UCSD-AML1 (cell line): ENCODE results near the gene IPPK.

Source experiments
- DNase-seq: peaks from one replicate; lab custom pipeline; 2025; ENCODE audit not compliant: unreplicated experiment; lab: John Stamatoyannopoulos, UW

The IPPK gene

GRCh38 chr9:92669890-92670708, at the start of gene IPPK:
Gene IPPK, minus strand, starts transcription at chr9:92670131. Its CDS starts 143 bp downstream, at chr9:92669988.
- DNase-seq, result peak; percentile 99

DNA sequence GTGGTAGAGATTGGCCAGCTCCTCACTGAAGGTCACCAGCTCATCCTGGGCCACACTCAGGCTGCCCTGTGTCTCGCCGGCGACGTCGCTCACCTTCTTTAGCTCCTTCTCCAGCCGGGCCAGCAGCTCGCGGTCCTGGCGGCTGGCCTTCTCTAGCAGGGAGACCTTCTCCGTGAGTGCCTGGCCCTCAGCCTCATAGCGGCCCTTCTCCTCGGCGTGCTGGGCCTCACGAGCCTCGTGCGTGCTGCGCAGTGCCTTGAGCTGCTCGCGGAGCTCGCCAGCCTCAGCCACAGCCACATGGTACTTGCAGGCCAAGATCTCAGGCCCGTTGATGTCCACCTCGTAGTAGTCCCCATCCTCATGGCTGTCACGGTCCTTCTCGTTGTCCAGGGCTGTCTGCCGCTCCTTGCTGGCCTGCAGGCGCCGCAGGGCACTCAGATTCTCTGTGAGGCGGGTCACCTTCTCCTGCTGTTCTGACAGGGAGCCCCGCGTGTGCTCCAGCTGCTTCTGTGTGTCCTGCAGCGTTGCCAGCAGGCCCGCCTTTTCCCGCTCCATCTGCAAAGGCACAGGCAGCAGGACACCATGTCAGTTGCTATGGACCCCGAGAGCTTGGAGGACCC, 49.2 kb upstream of the IPPK start:
- no peak for DNase-seq

- DNase-seq, result no peak
Observed at GRCh38 chr9:92718086-92719001, 48.4 kb upstream of the IPPK start.

- DNase-seq, result no peak
Observed at GRCh38 chr9:92717201-92718085, 47.5 kb upstream of the IPPK start.

DNA sequence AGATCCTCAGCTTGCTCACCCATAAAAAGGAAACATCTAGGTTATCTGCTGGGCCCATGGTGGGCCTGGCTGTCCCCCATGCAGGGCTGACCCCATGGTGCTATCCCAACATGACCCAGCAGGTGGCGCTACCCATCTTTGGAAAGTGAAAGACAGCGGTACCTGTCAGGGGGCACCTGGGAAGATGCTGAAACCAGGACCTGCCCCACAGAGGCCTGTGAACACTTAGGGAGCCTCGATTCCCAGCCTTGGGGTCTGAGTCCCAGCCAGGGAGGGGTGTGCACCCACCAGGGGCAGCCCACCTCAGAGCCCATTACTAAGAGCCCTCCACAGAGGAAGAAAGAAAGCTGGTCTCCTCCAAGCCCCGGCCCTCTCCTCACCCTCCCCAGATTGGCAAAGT, 46.6 kb upstream of the IPPK start:
- DNase-seq, result peak; percentile 68

DNA sequence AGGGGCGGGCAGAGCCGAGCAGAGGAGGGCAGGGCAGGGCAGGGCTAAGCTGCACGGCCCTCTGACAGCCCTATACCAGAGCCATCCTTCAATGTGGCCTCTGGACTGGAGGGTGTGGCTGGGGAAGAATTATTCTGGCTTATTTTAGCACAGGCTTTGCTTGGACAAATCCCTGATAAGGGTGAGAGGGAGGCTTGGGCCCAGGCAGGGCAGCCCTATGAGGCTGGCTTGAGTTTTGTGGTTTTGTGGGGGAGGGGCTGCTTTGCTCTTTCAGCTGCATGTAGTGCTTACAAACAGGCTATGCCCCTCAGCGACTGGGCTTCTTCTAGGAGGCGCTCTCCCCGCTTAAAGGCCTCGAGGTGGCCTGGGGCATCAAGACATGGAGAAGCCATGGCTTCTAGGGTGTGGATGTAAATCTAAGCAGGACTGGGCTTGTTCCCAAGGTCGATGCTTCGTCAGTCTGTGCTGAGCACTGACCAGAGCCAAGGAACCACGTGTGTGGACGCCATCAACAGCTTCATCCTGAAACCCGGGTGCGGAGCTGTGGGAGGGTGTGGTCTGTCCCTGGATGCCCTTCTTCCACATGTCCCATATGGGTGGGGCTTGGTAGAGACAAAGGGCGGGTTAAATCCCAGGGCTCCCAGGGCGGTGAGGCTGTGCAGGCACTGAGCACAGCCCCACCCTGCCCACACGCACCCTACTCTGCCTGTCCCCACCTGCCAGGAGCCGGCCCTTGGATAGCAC, 45.7 kb upstream of the IPPK start:
- no peak for DNase-seq

DNA sequence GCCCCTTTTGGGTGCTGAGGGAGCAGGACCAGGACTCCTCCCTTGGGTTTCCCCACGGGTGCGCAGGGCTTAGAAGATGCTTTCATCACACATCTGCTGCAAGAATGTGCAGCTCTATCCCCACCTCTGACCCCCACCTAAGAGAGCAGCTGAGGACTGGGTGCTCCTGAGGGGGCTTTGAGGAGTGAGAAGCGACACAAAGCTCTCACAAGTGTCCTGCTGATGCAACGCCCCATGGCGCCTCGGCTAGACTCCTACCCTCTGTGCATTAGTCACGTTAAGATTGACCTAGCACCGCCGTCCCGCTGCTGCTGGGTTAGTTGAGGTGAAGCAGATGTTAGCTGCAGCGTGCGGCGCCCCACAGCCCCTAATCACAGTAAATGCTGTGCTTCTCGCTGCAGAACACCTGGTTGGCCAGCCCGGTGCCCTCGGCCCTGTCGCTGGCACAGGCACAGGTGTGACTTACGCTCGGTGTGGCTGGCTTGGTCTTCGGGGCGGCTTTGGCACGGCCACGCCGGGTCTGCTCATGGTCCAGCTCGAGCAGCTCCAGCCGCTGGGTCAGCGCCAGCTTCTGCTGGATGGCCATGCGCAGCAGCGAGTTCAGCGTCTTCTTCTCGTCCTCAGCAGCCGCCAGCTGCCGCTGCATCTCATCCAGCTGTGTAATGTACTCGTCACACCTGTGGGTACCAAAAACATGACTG, 45.0 kb upstream of the IPPK start:
- DNase-seq, result no peak

GRCh38 chr9:92714016-92714415, 44.1 kb upstream of the IPPK start:
- no peak for DNase-seq

DNA sequence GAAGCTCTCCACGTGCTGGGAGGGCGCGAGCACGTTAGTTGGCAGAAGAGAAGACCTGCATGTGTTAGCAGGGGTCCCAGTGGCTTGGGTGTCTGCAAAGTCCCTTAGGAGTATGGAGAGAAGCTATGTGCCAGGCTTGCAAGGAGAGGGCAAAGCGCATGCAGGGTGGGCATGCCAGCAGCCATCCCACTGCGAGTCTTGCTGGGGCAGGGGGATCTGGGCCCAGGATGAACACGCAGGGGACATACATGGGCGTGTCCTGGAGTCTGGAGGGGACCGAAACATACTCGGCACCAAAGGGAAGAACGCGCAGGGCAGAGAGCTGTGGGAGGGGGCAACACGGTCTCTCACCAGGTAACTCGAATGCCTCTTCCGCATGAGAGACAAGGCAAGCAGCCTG, 43.6 kb upstream of the IPPK start:
- no peak for DNase-seq

GRCh38 chr9:92712767-92713166, 42.8 kb upstream of the IPPK start:
- no peak for DNase-seq

DNA sequence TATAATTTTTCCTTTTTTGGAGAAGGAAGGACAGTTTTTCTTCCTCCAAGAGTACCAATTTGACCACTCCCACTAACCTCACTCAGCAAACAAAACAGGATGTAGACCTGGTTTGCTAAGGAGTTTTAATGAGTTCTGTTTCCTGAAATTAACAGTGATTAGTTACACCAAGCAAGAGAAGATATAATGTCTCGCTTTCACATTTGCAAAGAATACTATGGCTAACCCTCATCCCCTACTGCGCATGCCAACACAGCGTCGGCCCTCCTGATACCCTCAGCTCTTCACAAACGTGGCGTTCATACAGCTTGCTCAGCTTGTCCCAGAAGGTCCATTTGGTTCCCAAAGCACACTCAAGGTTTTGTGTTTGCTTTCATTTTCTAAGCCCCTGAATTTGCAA, 41.9 kb upstream of the IPPK start:
- no peak for DNase-seq

- no peak for DNase-seq
Observed at GRCh38 chr9:92711146-92711545, 41.2 kb upstream of the IPPK start.

GRCh38 chr9:92710368-92710767, 40.4 kb upstream of the IPPK start:
- no peak for DNase-seq

DNA sequence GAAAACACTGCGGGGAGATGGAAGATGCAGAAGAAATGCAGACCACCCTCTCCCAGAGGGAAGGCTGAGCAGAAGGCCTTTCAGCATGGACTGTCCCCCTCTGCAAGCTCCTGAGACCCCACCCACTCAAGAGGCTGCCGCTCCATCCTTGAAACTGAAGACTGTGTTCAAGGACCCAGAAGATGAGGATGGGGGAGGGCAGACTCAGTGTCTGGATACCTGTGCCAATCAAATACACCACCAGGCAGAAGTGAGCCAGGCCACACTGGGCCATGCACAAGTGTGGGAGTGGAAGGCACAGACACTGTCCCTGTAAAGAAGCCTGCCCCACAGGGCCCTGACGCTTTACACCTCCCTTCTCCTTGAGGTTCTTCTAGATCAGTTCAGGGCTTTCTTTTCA, 40.0 kb upstream of the IPPK start:
- DNase-seq, result no peak

GRCh38 chr9:92709240-92709639, 39.3 kb upstream of the IPPK start:
- no peak for DNase-seq

GRCh38 chr9:92707530-92707929, 37.6 kb upstream of the IPPK start:
- no peak for DNase-seq

DNA sequence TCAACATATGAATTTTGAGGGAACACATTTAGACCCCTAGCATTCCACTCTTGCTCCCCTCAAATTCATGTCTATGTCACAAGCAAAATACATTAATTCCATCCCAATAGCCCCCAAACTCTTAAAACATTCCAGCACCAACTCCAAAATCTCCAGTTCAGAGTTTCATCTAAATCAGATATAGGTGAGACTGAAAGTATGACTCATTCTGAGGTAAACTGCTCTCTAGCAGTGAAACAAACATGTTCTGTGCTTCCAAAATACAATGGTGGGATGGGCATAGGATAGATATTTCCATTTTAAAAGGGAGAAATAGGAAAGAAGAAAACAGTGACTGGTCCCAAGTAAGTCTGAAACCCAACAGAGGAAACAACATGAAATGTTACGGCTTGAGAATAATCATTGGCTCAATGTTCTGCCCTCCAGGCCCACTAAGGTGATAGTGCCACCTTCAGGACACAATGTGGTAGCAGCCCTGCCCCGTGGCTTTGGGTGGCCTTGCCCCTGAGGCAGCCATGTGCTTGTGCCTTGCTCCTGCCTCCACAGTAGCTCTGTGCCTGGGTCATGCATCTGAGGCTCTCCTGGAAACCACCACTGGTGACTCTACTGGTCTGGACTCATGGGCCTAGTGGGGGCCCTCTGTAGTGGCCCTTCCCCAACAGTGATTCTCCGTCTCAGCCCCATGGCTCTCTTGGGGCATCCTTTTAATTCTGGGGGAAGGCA, 36.4 kb upstream of the IPPK start:
- peak; percentile 63 for DNase-seq

DNA sequence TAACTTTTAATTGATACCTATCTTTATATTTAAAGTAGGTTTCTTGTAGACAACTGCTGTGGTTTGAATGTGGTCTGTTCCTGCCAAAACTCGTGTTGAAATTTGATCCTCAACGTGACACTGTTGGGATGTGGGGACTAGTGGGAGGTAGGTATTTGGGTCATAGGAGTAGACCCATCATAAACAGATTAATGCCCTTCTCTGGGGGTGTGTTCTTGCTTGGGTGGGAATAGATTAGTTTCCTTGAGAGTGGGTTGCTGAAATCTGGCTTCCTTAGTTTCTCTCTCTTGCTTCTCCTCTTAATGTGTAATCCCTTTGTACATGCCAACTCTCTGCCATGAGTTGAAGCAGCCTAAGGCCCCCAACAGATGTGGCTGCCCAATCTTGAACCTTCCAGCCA, 34.6 kb upstream of the IPPK start:
- DNase-seq, result no peak

DNA sequence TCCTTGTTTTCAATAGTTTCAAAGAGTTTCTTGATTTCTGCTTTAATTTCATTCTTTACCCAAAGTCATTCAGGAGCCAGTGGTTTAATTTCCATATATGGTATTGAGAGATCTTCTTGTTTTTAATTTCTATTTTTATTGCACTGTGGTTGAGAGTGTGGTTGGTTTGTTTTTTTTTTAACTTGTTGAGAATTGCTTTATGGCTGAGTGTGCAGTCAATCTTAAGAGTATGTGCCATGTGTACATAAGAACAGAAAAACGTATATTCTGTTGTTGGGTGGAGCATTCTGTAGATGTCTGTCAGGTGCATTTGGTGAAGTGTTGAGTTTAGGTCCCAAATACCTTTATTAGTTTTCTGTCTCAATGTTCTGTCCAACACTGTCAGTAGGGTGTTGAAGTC, 26.7 kb upstream of the IPPK start:
- no peak for DNase-seq
